Heart left ventricle (tissue), 13 donors: Measurements from ENCODE around the gene ARID5B.

Experiments used
- CTCF ChIP-seq, 12 donors: fragments of 200-600 bp; sonication (generic) in 4 of 12; IDR thresholded peaks; one replicate each; pipeline versions ENCODE4 v1.5.0 to v1.8.0; 2018 to 2022; ENCODE audit warnings: antibody characterized with exemption in 12 of 12, mild to moderate bottlenecking in 5 of 12
- POLR2A ChIP-seq, 2 donors: fragments of 450-650 bp; IDR thresholded peaks; one replicate each; pipeline ENCODE4 v1.6.1; 2017; ENCODE audit warnings: antibody characterized with exemption in 2 of 2, mild to moderate bottlenecking in 2 of 2, moderate library complexity in 2 of 2
- donor health status: ischemic (EF 13 %, LVEDD 7.1; RV severe dilation, severe dysfunction).
- donor health status: DM: no; HTN: yes; CAD: no.
- donor health status: DM: no; HTN: no; CAD: no.
- donor health status: ischemic (EF 25% LVEDD 6.9; RV normal size, moderate dysfunction).
- donor health status: ischemic (EF 25% LVEDD 5.7; RV mildly dilated, moderate dysfunction).
- donor health status: ischemic (EF 35%, LVEDD 5.7; RV mildly dilated, moderate dysfunction).
- donor health status: nonischemic (EF 11% LVEDD 7.7; RV severe dilation, severe dysfunction).
- donor health status: DM: yes; HTN: yes; CAD: no.
- donor health status: PGD.
- donor health status: ischemic (EF 29% LVEDD 5.4; RV normal size, mild dysfunction).
- donor health status: nonischemic (EF 23%, LVEDD 6.1; RV moderate dilation, normal function).

- TF ChIP-seq CTCF (IDR thresholded peaks at IDR 0.05) = no peak
- TF ChIP-seq POLR2A (IDR thresholded peaks at IDR 0.05) = no peak
Measured at GRCh38 chr10:61906562-61906901, 5.0 kb downstream of the ARID5B start.
